Activated naive CD4-positive, alpha-beta T cell treated with anti-CD3 and anti-CD28 coated beads, Interleukin-2, amount 10 ng/mL, durations not matched to agents 7 days and 5 days (primary cell): Measurements from ENCODE around the gene FBXL7.

ENCODE experiments used
- CTCF ChIA-PET: fragments of 350-600 bp; sonication (Branson Sonifier 250); formaldehyde crosslinking; loops from one replicate; lab custom pipeline; 2021; ENCODE audit warnings: antibody characterized with exemption; lab: Charles Lee
- DNase-seq: peaks from one replicate; pipeline ENCODE4 v3.0.0-alpha.2; 2020
- H3K27ac Mint-ChIP-seq: one replicate; pipeline ENCODE4 v1.8.0; 2021; ENCODE audit warnings: mild to moderate bottlenecking, moderate library complexity, mixed read lengths
- H3K27me3 Mint-ChIP-seq: one replicate; pipeline ENCODE4 v1.8.0; 2021; ENCODE audit warnings: mild to moderate bottlenecking, mixed read lengths
- H3K36me3 Mint-ChIP-seq: one replicate; pipeline ENCODE4 v1.8.0; 2021; ENCODE audit warnings: mixed read lengths
- H3K4me1 Mint-ChIP-seq: one replicate; pipeline ENCODE4 v1.8.0; 2021; ENCODE audit warnings: mixed read lengths
- H3K4me3 Mint-ChIP-seq: one replicate; pipeline ENCODE4 v1.8.0; 2021; ENCODE audit warnings: mild to moderate bottlenecking, moderate library complexity, mixed read lengths
- H3K9me3 Mint-ChIP-seq: one replicate; pipeline ENCODE4 v1.8.0; 2021; ENCODE audit warnings: mixed read lengths

The FBXL7 gene

DNA sequence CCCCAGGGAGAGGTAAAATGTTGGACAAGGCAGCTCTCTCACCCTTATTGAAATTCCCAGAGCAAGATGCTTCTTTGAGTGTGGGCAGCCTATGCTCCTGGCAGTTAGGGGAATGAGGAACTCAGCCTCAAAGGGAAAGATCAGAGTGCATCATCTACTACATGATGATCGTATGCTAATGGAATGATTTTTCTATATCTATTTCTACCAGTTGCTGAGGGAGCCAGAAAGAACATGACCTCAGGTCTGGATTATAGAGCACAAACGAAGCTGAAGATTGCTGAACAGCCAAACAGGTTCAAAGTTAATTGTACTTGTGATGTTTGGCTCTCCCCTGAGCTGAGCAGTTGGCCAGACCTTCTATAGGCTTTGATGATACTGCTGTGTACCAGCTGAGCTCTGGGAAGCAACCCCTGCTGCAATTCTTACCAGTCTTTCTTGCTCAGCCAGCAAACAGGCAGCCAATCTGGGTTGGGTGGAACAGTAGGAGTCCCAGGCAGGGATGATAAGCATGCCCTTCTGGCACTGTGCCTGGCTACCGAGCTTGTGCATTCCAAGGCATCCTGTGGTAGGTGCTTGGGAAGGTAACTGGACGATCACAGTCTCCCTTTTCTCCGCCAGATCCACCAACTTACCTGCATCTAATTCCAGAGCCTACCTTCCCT, 10.3 kb upstream of the FBXL7 start:
- Mint-ChIP-seq H3K27me3 (no peaks in the 10 kb centered on the region), H3K4me3 (no peak overlapping the region), H3K9me3 (peaks cover 2% of the 10 kb centered on the region), H3K27ac (no peak overlapping the region), H3K4me1 (no peaks in the 10 kb centered on the region), H3K36me3 (no peaks in the 10 kb centered on the region)
- CTCF ChIA-PET, result no interaction called here
- no peak for DNase-seq

DNA sequence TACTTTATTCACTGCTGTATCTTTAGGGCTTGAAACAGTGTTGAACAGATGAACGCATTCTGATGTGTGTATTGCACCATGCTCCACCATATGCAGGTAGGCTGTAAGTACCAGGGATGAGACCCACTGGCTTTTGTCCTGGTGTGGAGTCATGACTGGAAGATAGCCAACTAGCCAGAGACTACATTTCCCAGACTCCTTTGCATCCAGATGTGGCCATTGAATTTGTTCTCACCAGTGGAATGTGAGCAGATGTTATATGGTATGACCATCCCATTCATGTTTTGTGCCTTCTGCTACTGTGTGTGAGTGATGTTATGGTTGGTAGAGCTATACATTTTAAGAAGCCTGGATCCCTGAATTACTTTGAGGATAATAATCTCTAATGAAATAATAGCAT, 7.4 kb upstream of the FBXL7 start:
- Mint-ChIP-seq H3K36me3 (no peaks in the 10 kb centered on the region), H3K9me3 (peaks cover 2% of the 10 kb centered on the region), H3K4me3 (no peak overlapping the region), H3K27me3 (peaks cover under 1% of the 10 kb centered on the region), H3K4me1 (no peaks in the 10 kb centered on the region), H3K27ac (no peak overlapping the region)
- DNase-seq, result no peak
- CTCF ChIA-PET, result interaction anchor here (0.6 kb wide), 1 partner anchor 58 kb away, joined by 3 read pairs; no protein-coding TSS in a partner anchor

DNA sequence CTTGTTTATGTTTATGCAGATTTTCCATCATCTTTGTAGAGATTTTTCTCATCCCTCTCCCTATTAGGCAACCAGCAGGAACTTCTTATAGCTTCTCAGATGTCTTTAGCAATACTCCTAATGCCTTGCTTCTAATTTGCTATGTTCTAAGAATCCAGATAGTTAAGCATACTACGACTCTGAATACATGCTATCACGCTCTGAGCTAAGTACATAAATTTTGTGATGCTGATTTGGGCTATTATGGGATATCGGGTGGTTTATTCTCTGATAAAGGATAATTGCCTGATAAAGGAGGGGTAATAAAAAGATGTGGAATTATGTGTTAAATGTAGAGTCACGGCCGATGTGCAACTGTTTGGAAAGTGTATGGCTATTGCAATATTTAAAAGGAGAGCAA, 6.5 kb upstream of the FBXL7 start:
- H3K36me3 Mint-ChIP-seq, result no peaks in the 10 kb centered on the region
- peaks cover 2% of the 10 kb centered on the region for H3K9me3 Mint-ChIP-seq
- DNase-seq, result no peak
- no peaks in the 10 kb centered on the region for H3K4me1 Mint-ChIP-seq
- no peak overlapping the region for H3K27ac Mint-ChIP-seq
- no peak overlapping the region for H3K4me3 Mint-ChIP-seq
- CTCF ChIA-PET, result no interaction called here
- peaks cover 8% of the 10 kb centered on the region for H3K27me3 Mint-ChIP-seq

DNA sequence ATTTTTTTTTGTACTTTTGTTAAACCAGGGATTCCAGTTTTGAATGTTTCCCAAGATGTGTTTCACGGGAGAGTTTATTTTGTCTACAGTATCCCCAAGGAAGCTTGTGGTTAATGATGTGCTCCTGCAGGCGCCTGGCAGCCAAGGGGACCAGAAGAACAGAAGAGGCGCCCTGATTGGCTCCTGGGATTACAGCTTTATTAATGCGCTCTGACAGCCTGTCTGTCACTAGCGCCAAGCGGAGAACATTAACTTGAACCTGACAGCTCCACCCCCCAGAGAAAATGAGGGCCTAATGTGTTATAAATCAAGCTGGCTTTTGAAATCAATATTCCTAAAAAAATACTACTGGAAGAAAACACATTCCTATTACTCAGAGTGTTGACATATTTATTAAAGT, 5.0 kb upstream of the FBXL7 start:
- DNase-seq, result no peak
- CTCF ChIA-PET, result no interaction called here
- Mint-ChIP-seq H3K27me3 (peaks cover 17% of the 10 kb centered on the region), H3K27ac (no peak overlapping the region), H3K4me3 (no peak overlapping the region), H3K36me3 (no peaks in the 10 kb centered on the region), H3K4me1 (no peaks in the 10 kb centered on the region), H3K9me3 (peaks cover 2% of the 10 kb centered on the region)

DNA sequence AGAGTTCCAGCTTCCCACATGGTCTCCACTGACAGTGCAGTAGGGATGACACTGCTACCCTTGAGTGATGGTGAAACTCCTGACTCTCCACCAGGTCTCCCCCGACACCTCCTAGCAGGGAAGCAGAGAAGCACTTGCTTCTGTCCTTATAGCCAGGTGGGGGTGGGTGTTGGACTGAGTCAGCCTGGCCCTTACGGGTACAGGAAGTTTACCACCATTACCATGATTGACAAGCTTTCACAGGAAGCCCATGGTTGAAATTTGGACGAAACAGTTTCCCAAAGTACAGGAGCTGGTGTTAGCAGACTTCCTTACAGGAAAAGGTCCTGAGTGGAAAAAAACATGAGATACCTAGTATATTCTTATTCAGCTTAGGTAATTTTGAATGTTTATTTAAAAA, 3.1 kb upstream of the FBXL7 start:
- Mint-ChIP-seq H3K4me3 (no peak overlapping the region), H3K9me3 (no peaks in the 10 kb centered on the region), H3K27me3 (peaks cover 33% of the 10 kb centered on the region), H3K4me1 (no peaks in the 10 kb centered on the region), H3K36me3 (no peaks in the 10 kb centered on the region), H3K27ac (no peak overlapping the region)
- DNase-seq, result no peak
- CTCF ChIA-PET, result no interaction called here

DNA sequence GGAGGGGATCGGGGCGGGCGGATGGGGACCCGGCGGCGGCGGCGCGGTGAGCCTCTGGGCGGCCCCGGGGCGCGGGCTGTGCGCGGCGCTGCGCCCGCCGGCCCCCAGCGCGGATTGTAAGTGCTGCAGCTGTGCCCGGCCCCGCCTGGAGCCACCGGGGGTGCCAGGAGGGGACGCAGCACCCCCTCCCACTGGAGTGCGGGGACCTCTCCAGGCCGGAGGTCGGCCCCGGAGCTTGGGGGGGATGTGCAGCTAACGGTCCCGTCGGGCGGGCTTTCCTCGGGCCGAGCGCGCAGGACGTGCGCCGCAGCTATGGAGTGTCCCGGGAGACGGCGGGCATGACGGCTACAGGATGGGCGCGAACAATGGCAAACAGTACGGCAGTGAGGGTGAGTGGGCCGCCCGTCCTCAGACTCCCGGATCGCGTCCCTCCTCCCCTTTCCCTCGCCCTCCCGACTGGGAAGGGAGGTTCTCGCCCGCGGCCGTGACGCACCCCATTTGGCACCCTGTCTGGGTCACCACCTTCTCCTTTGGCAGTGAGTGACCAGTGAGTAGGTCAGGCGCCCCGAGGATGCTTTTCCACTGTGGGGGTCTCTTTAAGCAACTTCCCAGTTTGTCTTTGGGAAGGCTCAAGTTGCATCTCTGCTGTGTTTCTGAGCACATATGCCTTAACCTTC, 483 bp downstream of the FBXL7 start:
- CTCF ChIA-PET, result no interaction called here
- Mint-ChIP-seq H3K4me1 (no peaks in the 10 kb centered on the region), H3K27ac (no peak overlapping the region), H3K36me3 (no peaks in the 10 kb centered on the region), H3K9me3 (no peaks in the 10 kb centered on the region), H3K4me3 (no peak overlapping the region), H3K27me3 (peaks cover 33% of the 10 kb centered on the region)
- no peak for DNase-seq

DNA sequence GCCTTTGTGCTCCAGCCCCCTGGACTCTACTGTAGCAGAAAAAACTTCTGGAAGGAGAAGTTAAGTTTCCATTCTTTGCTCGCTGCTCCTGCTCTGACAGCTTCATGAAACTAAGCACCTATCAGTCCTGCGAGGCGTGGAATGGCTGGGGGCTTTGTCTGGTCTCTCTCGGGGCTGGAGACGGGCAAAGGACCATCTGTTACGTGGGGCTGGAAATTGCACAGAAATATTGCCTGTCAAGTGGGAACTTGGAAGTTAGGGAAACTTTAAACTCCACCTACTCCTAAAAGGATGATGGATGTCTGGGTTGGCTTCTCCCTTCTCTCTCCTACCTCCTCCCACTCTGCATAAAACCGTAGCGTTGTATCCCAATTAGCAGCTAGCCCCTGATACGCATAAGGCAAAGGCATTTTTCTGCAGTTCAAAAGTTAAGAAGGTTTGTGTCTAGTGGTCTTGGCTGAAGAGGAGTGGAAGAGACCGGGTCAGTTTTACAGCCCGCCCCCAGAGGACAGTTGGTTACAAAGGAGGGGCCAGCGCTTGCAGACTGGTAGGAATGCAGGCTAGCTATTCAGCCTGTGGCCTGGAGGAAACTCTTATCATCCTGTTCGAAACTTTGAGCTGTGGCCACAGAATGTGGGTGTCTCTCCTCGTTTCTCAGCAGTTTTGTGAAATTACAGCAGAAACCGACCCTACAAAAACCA, 1.3 kb downstream of the FBXL7 start:
- Mint-ChIP-seq H3K9me3 (no peaks in the 10 kb centered on the region), H3K4me3 (no peak overlapping the region), H3K4me1 (no peaks in the 10 kb centered on the region), H3K36me3 (no peaks in the 10 kb centered on the region), H3K27me3 (peaks cover 33% of the 10 kb centered on the region), H3K27ac (no peak overlapping the region)
- no peak for DNase-seq
- CTCF ChIA-PET, result no interaction called here

DNA sequence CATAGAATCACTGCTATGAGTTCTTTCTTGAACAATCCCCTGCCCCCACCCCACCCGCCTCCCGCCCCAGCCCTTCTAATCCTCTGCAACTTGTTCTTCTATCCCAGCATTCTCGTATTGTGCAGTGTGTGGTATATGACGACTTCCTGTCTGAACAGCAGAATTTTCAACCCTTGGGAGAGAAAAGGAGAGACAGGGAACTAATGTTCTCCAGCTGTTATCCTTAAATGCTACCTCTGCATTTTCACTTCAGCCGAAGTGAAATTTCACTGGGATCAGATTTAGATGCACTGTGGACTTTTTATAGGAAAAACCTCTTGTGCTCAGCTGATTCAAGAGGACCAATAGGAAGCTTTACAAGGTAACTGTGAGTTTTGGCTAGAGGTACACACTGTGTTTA, 2.2 kb downstream of the FBXL7 start:
- CTCF ChIA-PET, result no interaction called here
- DNase-seq, result no peak
- Mint-ChIP-seq H3K4me1 (no peaks in the 10 kb centered on the region), H3K9me3 (no peaks in the 10 kb centered on the region), H3K27ac (no peak overlapping the region), H3K36me3 (no peaks in the 10 kb centered on the region), H3K4me3 (no peak overlapping the region), H3K27me3 (peaks cover 33% of the 10 kb centered on the region)

DNA sequence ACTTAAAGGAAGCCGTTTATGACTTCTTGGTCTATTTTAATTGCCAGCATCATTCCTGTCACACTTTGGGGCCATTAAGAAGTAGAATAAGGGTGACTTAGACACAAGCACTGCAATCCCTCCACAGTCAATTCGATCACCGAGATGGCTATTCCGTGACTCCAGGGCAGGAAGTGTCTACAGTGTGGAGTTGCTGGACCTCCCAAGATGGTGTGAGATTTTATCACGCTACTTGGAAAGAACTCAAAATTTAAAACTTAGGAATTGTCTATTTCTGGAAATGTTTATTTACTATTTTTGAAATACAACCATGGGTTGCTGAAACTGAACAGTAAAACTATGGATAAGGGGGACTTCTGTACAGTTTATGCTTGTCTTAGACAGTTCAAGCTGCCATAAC, 6.2 kb downstream of the FBXL7 start:
- Mint-ChIP-seq H3K9me3 (no peaks in the 10 kb centered on the region), H3K4me3 (no peak overlapping the region), H3K27me3 (peaks cover 6% of the 10 kb centered on the region), H3K36me3 (no peaks in the 10 kb centered on the region), H3K4me1 (no peaks in the 10 kb centered on the region), H3K27ac (no peak overlapping the region)
- no peak for DNase-seq
- CTCF ChIA-PET, result no interaction called here

DNA sequence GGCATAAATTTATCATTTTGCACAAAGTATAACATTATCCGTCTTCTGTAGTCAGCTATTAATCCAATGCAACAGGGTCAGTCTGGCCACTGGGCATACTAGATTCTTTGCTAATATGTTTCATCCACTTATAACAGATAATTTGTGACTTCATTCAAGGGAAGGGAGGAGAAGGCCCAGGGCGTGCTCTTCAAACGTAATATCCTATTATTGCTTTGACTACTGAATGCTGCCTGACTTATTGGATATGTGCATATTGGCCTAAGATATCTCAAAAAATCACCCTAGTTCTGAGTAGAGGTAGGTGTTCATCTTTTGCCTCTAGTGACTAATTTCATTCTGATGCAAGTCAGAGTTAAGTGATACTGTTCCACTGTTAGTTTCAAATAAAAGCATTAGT, 6.9 kb downstream of the FBXL7 start:
- Mint-ChIP-seq H3K9me3 (no peaks in the 10 kb centered on the region), H3K4me3 (no peak overlapping the region), H3K36me3 (no peaks in the 10 kb centered on the region), H3K27ac (no peak overlapping the region), H3K27me3 (no peaks in the 10 kb centered on the region), H3K4me1 (no peaks in the 10 kb centered on the region)
- CTCF ChIA-PET, result no interaction called here
- no peak for DNase-seq

DNA sequence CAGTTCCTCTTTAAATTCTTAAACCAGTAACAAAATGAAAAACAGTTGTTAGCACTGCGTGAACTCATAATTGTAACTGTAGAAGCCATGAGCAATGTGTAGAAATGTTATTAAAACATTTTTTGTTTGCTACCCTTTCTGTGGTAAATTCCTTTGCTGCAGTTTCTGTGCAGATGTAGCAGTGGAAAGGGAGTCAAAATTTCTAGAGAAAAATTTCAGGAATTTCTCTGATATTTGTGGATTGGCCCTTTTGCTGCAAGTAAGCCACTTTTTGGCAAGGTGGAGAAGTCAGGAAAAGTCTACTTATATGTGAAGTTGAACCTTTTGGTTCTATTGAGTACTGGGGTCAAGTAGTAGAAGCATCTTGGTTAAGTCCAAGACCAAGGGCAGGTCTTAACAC, 10.1 kb downstream of the FBXL7 start:
- no peaks in the 10 kb centered on the region for H3K4me1 Mint-ChIP-seq
- CTCF ChIA-PET, result no interaction called here
- no peak overlapping the region for H3K4me3 Mint-ChIP-seq
- no peaks in the 10 kb centered on the region for H3K36me3 Mint-ChIP-seq
- no peak for DNase-seq
- no peaks in the 10 kb centered on the region for H3K27me3 Mint-ChIP-seq
- H3K9me3 Mint-ChIP-seq, result no peaks in the 10 kb centered on the region
- H3K27ac Mint-ChIP-seq, result no peak overlapping the region

DNA sequence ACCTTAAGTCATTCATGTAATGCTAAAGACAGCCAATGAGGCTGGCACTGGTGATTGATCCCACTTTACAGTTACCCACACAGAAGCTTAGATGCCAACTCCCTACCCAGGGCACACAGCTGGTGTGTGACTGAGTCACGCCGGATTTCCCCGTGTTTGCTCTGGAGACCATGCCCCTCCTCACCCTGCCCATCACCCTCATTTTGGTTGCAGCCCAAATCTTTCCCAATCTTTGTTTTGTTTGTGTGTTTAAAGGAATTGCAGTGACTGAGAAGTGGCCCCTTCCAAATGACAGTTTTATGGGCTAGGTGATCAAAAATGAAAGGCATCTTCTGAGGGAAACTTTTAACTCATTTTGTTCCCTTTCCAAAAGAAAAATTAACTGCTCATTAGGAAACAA, 10.9 kb downstream of the FBXL7 start:
- DNase-seq, result no peak
- Mint-ChIP-seq H3K4me1 (no peaks in the 10 kb centered on the region), H3K27me3 (no peaks in the 10 kb centered on the region), H3K27ac (no peak overlapping the region), H3K36me3 (no peaks in the 10 kb centered on the region), H3K4me3 (no peak overlapping the region), H3K9me3 (no peaks in the 10 kb centered on the region)
- CTCF ChIA-PET, result no interaction called here

DNA sequence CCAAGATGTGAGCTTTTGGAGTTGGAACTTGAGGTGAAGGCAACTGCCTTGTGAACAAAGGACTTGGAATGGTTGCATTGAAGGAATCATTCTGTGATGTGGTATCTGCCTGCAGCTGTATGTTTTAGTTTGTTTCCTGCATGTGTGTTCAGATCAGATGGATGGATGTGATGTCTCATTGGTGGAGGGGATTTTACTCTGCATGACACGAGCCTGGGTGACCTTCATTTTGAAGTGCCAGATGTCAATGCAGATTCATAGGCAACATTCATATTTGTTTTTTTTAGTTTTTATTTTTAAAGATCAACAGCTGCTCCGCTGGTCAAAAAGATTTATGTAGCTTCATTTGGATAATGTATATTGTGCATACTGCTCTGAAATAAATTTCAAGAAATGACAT, 13.5 kb downstream of the FBXL7 start:
- CTCF ChIA-PET, result no interaction called here
- Mint-ChIP-seq H3K4me3 (no peak overlapping the region), H3K4me1 (no peaks in the 10 kb centered on the region), H3K9me3 (peaks cover 9% of the 10 kb centered on the region), H3K36me3 (no peaks in the 10 kb centered on the region), H3K27me3 (no peaks in the 10 kb centered on the region), H3K27ac (no peak overlapping the region)
- DNase-seq, result no peak

DNA sequence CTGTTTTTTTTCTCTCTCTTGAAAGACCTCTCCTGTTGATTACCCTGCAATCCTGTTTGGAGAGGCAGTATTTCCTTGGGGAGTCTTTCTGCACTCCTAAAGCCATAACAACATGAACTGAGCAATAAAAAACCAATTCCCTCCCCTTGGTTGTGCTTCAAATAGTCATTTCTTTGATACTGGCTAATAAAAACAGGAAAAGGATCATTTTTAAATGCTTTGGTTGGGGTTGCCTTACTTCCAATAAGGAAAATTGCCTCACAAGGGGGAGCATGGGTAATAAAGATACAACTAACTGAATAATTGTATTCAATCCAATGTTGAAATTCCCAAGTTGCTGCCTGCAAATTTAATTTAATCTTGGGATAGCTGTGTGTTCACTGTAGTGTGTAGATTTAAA, 13.9 kb downstream of the FBXL7 start:
- H3K27me3 Mint-ChIP-seq, result no peaks in the 10 kb centered on the region
- no peak overlapping the region for H3K27ac Mint-ChIP-seq
- H3K4me1 Mint-ChIP-seq, result no peaks in the 10 kb centered on the region
- no peak for DNase-seq
- H3K9me3 Mint-ChIP-seq, result peaks cover 12% of the 10 kb centered on the region
- CTCF ChIA-PET, result no interaction called here
- no peaks in the 10 kb centered on the region for H3K36me3 Mint-ChIP-seq
- no peak overlapping the region for H3K4me3 Mint-ChIP-seq

DNA sequence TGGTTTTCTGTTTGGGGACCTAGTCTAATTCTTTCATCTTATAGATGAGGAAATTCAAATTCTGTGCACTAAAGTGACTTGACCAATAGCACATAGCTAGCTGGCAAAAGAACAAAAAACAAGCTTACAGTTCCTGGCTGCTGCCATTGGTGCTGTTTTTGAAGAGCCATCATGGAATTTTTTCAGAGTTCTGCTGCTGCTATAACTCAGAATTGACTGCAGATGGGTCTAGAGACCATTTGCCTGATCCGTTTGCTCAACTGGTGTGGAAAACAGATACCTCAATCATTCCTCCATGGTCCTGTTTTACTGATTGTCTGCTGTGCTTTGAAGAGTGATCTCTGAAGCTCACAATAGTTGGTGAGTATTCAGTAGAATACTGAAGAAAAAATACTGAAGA, 15.2 kb downstream of the FBXL7 start:
- no peaks in the 10 kb centered on the region for H3K36me3 Mint-ChIP-seq
- DNase-seq, result no peak
- CTCF ChIA-PET, result no interaction called here
- no peak overlapping the region for H3K27ac Mint-ChIP-seq
- no peaks in the 10 kb centered on the region for H3K27me3 Mint-ChIP-seq
- no peaks in the 10 kb centered on the region for H3K4me1 Mint-ChIP-seq
- peaks cover 12% of the 10 kb centered on the region for H3K9me3 Mint-ChIP-seq
- H3K4me3 Mint-ChIP-seq, result no peak overlapping the region
